Measurements from ENCODE around the gene ESPL1. TPM values are rescaled to one million over a fixed set of nuclear protein-coding genes. Genes with fewer than 3 reads are reported as not detected.

ESPL1 gene
- total RNA-seq, 2 experiments from 2014 or later: 53.3 to 54.2 TPM

- Mint-ChIP-seq H3K36me3 (ENCODE audit: low read depth) (no peaks in the 10 kb centered on the region), H3K4me3 (no peak overlapping the region), H3K27me3 (ENCODE audit: low read depth) (peaks cover 29% of the 10 kb centered on the region), H3K27ac (no peak overlapping the region), H3K9me3 (no peaks in the 10 kb centered on the region), H3K4me1 (ENCODE audit: low read depth) (no peaks in the 10 kb centered on the region)
- no peak for DNase-seq
- CTCF ChIA-PET: interaction anchor here (0.6 to 12.9 kb wide), 3 partner anchors 11 to 43 kb away, joined by 5 to 196 read pairs (median 5); partner anchors contain the start of gene AAAS
- intact Hi-C loops (cut with micrococcal nuclease): no loop called here
Measured at GRCh38 chr12:53332744-53333143, 64.6 kb downstream of the ESPL1 start.

DNA sequence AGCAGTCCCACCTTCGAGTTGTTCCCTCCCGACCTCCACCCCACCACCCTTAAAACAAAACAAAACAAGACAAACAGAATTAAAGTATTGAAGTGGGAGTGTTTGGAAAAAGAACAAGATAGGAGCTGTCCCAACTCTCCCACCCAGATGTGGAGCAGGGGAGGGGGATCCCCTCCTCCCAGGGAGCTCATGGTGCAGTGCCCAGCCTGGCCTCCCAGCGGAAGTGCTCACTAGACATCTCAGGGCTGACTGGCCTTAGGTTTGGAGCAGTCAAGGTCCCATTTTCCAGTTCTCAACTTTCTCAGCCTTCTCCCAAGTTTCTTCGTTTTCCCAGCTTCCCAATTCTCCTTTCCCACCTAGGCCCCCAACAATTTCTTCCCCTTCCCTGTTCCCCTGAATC lies 65.2 kb downstream of the ESPL1 start:
- no peak for DNase-seq
- no peaks in the 10 kb centered on the region for H3K4me1 Mint-ChIP-seq (ENCODE audit: low read depth)
- CTCF ChIA-PET: interaction anchor here (1.3 kb wide), 1 partner anchor 88 kb away, joined by 3 read pairs; no protein-coding TSS in a partner anchor
- no peaks in the 10 kb centered on the region for H3K36me3 Mint-ChIP-seq (ENCODE audit: low read depth)
- H3K27me3 Mint-ChIP-seq (ENCODE audit: low read depth): peaks cover 34% of the 10 kb centered on the region
- no peak overlapping the region for H3K27ac Mint-ChIP-seq
- H3K9me3 Mint-ChIP-seq: no peaks in the 10 kb centered on the region
- intact Hi-C loops (cut with micrococcal nuclease): no loop called here
- H3K4me3 Mint-ChIP-seq: no peak overlapping the region

- Mint-ChIP-seq H3K36me3 (ENCODE audit: low read depth) (no peaks in the 10 kb centered on the region), H3K4me1 (ENCODE audit: low read depth) (no peaks in the 10 kb centered on the region), H3K9me3 (no peaks in the 10 kb centered on the region), H3K4me3 (no peak overlapping the region), H3K27ac (no peak overlapping the region), H3K27me3 (ENCODE audit: low read depth) (peaks cover 37% of the 10 kb centered on the region)
- intact Hi-C loops (cut with micrococcal nuclease): no loop called here
- no peak for DNase-seq
- CTCF ChIA-PET: interaction anchor here (1.3 to 2.3 kb wide), 2 partner anchors 12 to 88 kb away, joined by 3 to 8 read pairs; partner anchors contain the start of gene AAAS
Measured at GRCh38 chr12:53333845-53334244, 65.7 kb downstream of the ESPL1 start.

DNA sequence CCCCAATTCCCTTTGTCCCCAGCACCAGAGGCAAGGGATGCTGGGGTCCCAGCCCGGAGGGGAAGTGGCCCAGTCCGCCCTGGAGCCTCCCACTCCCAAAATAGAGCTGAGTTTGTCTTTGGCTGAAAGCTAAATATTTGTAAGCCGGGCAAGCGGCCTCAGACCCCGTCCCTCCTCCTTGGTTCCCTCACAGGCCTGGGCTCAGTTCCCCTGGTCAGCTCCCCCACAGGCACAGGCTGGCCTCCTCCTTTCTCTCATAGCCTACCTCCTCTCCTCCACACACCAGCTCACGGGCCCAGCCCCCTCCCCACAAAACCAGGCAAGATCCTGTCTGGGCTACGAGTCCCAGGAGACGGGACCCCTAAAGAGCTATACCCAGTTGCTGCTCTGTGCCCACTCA lies 66.7 kb downstream of the ESPL1 start:
- Mint-ChIP-seq H3K27me3 (ENCODE audit: low read depth) (peaks cover 37% of the 10 kb centered on the region), H3K9me3 (no peaks in the 10 kb centered on the region), H3K4me3 (no peak overlapping the region), H3K4me1 (ENCODE audit: low read depth) (no peaks in the 10 kb centered on the region), H3K36me3 (ENCODE audit: low read depth) (no peaks in the 10 kb centered on the region), H3K27ac (no peak overlapping the region)
- CTCF ChIA-PET: interaction anchor here (0.9 to 2.3 kb wide), 6 partner anchors 9 to 174 kb away, joined by 3 to 10 read pairs (median 6); partner anchors contain the start of gene AAAS
- intact Hi-C loops (cut with micrococcal nuclease): no loop called here
- no peak for DNase-seq

DNA sequence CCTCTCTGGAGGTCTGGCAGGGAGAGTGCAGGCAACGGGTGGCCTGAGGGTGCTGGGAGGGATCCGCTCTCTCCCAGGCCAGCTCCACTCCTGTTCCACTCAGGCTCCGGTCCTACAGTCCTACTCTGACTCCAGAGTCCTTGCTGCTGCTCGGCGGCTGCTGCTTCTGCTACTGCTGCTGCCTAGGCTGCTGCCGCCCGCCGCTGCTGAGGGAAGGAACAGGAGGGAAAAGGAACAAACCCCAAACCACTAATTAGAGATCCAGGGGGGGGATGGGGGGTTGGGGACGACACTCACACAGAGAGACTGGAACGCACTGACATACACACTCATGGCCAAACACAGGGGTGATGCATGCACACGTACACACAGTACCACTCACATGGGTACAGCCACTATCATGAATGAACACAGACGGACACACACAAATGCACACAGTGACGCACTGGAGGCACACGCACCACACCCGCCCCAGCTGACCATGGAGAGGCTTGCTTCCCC lies 68.1 kb downstream of the ESPL1 start, which contains the start of gene SP7:
Gene SP7, minus strand, starts transcription at position 174 of the 501 bp plus-strand sequence. CDS start 708 bp downstream, outside the sequence.
- Mint-ChIP-seq H3K27ac (no peak within 1 kb of the TSS), H3K36me3 (ENCODE audit: low read depth) (no peaks in the 10 kb centered on the region), H3K27me3 (ENCODE audit: low read depth) (peaks cover 37% of the 10 kb centered on the region), H3K9me3 (no peaks in the 10 kb centered on the region), H3K4me1 (ENCODE audit: low read depth) (no peaks in the 10 kb centered on the region), H3K4me3 (no peak within 1 kb of the TSS)
- CTCF ChIA-PET: interaction anchor here (1.1 to 2.3 kb wide), 3 partner anchors 9 to 85 kb away, joined by 3 to 8 read pairs (median 3); partner anchors contain the start of gene AAAS
- intact Hi-C loops (cut with micrococcal nuclease): no loop called here
- DNase-seq: no peak

GRCh38 chr12:53338017-53338416 lies 69.9 kb downstream of the ESPL1 start:
- Mint-ChIP-seq H3K9me3 (no peaks in the 10 kb centered on the region), H3K4me3 (no peak overlapping the region), H3K4me1 (ENCODE audit: low read depth) (no peaks in the 10 kb centered on the region), H3K27ac (no peak overlapping the region), H3K36me3 (ENCODE audit: low read depth) (no peaks in the 10 kb centered on the region), H3K27me3 (ENCODE audit: low read depth) (peaks cover 34% of the 10 kb centered on the region)
- DNase-seq: no peak
- CTCF ChIA-PET: interaction anchor here (1.4 kb wide), 1 partner anchor 10 kb away, joined by 3 read pairs; no protein-coding TSS in a partner anchor
- intact Hi-C loops (cut with micrococcal nuclease): no loop called here

- H3K36me3 Mint-ChIP-seq (ENCODE audit: low read depth): no peaks in the 10 kb centered on the region
- intact Hi-C loops (cut with micrococcal nuclease): no loop called here
Measured at GRCh38 chr12:53338916-53339315, 70.8 kb downstream of the ESPL1 start.

DNA sequence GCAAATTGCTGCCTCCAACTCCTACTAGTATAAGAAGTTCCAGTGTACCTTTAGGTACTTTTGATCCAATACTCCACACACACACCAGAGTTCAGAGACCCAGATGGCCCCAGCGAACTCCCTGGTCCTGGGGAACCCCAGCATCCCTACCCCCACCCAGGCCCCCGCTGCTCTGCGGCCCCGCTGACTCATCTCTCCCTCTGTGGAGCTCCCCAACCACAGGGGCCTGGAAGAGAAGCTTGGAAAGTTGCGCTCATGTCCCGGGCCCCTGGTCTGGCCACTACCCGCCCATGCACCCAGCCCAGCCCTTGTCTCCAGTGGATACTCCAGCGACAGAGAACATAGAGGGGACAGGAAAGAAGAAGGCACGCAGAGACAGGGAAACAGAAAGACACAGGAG lies 72.3 kb downstream of the ESPL1 start:
- DNase-seq: no peak
- peaks cover 20% of the 10 kb centered on the region for H3K27me3 Mint-ChIP-seq (ENCODE audit: low read depth)
- CTCF ChIA-PET: interaction anchor here (0.7 kb wide), 1 partner anchor 13 kb away, joined by 4 read pairs; no protein-coding TSS in a partner anchor
- H3K4me1 Mint-ChIP-seq (ENCODE audit: low read depth): peaks cover 9% of the 10 kb centered on the region
- H3K9me3 Mint-ChIP-seq: no peaks in the 10 kb centered on the region
- H3K36me3 Mint-ChIP-seq (ENCODE audit: low read depth): no peaks in the 10 kb centered on the region
- no peak overlapping the region for H3K27ac Mint-ChIP-seq
- intact Hi-C loops (cut with micrococcal nuclease): no loop called here
- H3K4me3 Mint-ChIP-seq: no peak overlapping the region

More at GRCh38 chr12:53338916-53339315, 70.8 kb downstream of the ESPL1 start:
- peaks cover 29% of the 10 kb centered on the region for H3K27me3 Mint-ChIP-seq (ENCODE audit: low read depth)
- DNase-seq: no peak
- no peaks in the 10 kb centered on the region for H3K9me3 Mint-ChIP-seq
- no peak overlapping the region for H3K4me3 Mint-ChIP-seq
- CTCF ChIA-PET: no interaction called here
- no peak overlapping the region for H3K27ac Mint-ChIP-seq
- H3K4me1 Mint-ChIP-seq (ENCODE audit: low read depth): no peaks in the 10 kb centered on the region

Other genes starting within 250 kb of the ESPL1 start
- under 1 TPM; 0.37 to 0.67 TPM for gene TNS2, start 218.2 kb upstream of the ESPL1 start, total RNA-seq
- 10 to 100 TPM; 20.1 to 20.2 TPM for gene SPRYD3, start 188.9 kb upstream of the ESPL1 start, total RNA-seq
- gene IGFBP6, start 170.6 kb upstream of the ESPL1 start, total RNA-seq: 1 to 10 TPM; 3.7 to 6.4 TPM
- gene SOAT2, start 164.8 kb upstream of the ESPL1 start, total RNA-seq: under 1 TPM; 0.74 to 0.81 TPM
- 10 to 100 TPM; 40.4 to 42.0 TPM for gene ZNF740, start 87.6 kb upstream of the ESPL1 start, total RNA-seq
- gene CSAD, start 87.4 kb upstream of the ESPL1 start, total RNA-seq: 10 to 100 TPM; 31.5 to 32.3 TPM
- 10 to 100 TPM; 32.3 to 32.5 TPM for gene ITGB7, start 61.0 kb upstream of the ESPL1 start, total RNA-seq
- 1 to 10 TPM; 4.0 to 4.6 TPM for gene RARG, start 36.1 kb upstream of the ESPL1 start, total RNA-seq
- gene PFDN5, start 27.2 kb downstream of the ESPL1 start, total RNA-seq: 100 to 1,000 TPM; 376 to 383 TPM
- 10 to 100 TPM; 59.6 to 68.4 TPM for gene MYG1, start 31.4 kb downstream of the ESPL1 start, total RNA-seq
- 10 to 100 TPM; 81.0 to 83.4 TPM for gene AAAS, start 53.3 kb downstream of the ESPL1 start, total RNA-seq
- not detected for gene SP7, start 68.1 kb downstream of the ESPL1 start, total RNA-seq
- gene SP1, start 111.9 kb downstream of the ESPL1 start, total RNA-seq: 10 to 100 TPM; 87.6 to 91.9 TPM
- gene AMHR2, start 155.6 kb downstream of the ESPL1 start, total RNA-seq: not detected
- 100 to 1,000 TPM; 207 to 216 TPM for gene PRR13, start 173.4 kb downstream of the ESPL1 start, total RNA-seq
- 1,000 to 10,000 TPM; 1,085 to 1,132 TPM for gene PCBP2, start 183.8 kb downstream of the ESPL1 start, total RNA-seq
- gene MAP3K12, start 231.2 kb downstream of the ESPL1 start, total RNA-seq: 1 to 10 TPM; 6.0 to 8.2 TPM
- gene TARBP2, start 233.0 kb downstream of the ESPL1 start, total RNA-seq: 10 to 100 TPM; 25.0 to 26.8 TPM
- gene NPFF, start 239.2 kb downstream of the ESPL1 start, total RNA-seq: not detected

Data from activated naive CD4-positive, alpha-beta T cell treated with anti-CD3 and anti-CD28 coated beads for 36 hours (primary cell).